Endothelial cell of umbilical vein (primary cell): ENCODE measurements around the gene EID3.
"Not testable (repeated sequence)": the region's sequence is repeated elsewhere in the genome, so short reads cannot be mapped to it uniquely, and the experiment has no call there.

Experiments used
- CTCF ChIP-seq, 2 donors: IDR thresholded peaks; 1 replicate in 1 of 2; 2 replicates in 1 of 2; pipeline ENCODE4 v1.5.1; 2011; ENCODE audit warnings: low read length in 2 of 2, mild to moderate bottlenecking in 2 of 2, moderate library complexity in 2 of 2, control low read depth in 1 of 2, inconsistent platforms in 1 of 2, low read depth in 1 of 2; ENCODE audit not compliant: insufficient read depth in 1 of 2; ENCODE audit errors: extremely low read depth in 1 of 2
- EZH2 ChIP-seq: IDR thresholded peaks from 2 replicates; pipeline ENCODE4 v1.6.1; 2012; ENCODE audit warnings: borderline replicate concordance, low read depth, mild to moderate bottlenecking, moderate library complexity, low read length, inconsistent platforms; ENCODE audit not compliant: severe bottlenecking
- GATA2 ChIP-seq: IDR thresholded peaks from 2 replicates; pipeline ENCODE4 v1.7.0; 2011; ENCODE audit warnings: low read depth, mild to moderate bottlenecking, moderate library complexity, mixed read lengths, low read length; ENCODE audit not compliant: insufficient read length, insufficient read depth
- MYC ChIP-seq: IDR thresholded peaks from one replicate; pipeline ENCODE4 v1.6.1; 2011; ENCODE audit warnings: mild to moderate bottlenecking, low read depth, low read length
- POLR2A ChIP-seq: IDR thresholded peaks from 2 replicates; pipeline ENCODE4 v1.6.1; 2012; ENCODE audit warnings: low read depth, mild to moderate bottlenecking, control low read depth, low read length
- POLR2AphosphoS5 ChIP-seq: IDR thresholded peaks from 2 replicates; pipeline ENCODE4 v1.6.1; 2012; ENCODE audit warnings: low read depth, mild to moderate bottlenecking, control low read depth, low read length, moderate library complexity; ENCODE audit not compliant: insufficient read depth

- TF ChIP-seq POLR2AphosphoS5; EZH2; CTCF (IDR thresholded peaks at IDR 0.05; ENCODE audit: extremely low read depth in 1 of 2, insufficient read depth in 1 of 2, low read depth in 1 of 2, low read length in 2 of 2); MYC; GATA2; POLR2A: not testable (repeated sequence)
Observed at GRCh38 chr12:104332273-104332672, 28.7 kb downstream of the EID3 start.
